ENCODE data around the gene ATG16L1.

- TF ChIP-seq CTCF (IDR thresholded peaks at IDR 0.05) (no peak), POLR2A (IDR thresholded peaks at IDR 0.05) (no peak)
Measured at GRCh38 chr2:233338812-233339368, 87.4 kb downstream of the ATG16L1 start.

Measured in esophagus squamous epithelium (tissue), 4 donors.